NCI-H526 (cell line): ENCODE measurements around the gene SELENOI.
"Not testable (repeated sequence)": the region's sequence is repeated elsewhere in the genome, so short reads cannot be mapped to it uniquely, and the experiment has no call there.

ENCODE experiments used
- DNase-seq, 2 experiments: peaks; one replicate each; lab custom pipeline; 2025; lab: John Stamatoyannopoulos, UW

The SELENOI gene

GRCh38 chr2:26359886-26360473 is 14.0 kb downstream of the SELENOI start:
- no peak for DNase-seq

GRCh38 chr2:26363323-26363722 is 17.4 kb downstream of the SELENOI start:
- no peak for DNase-seq

DNA sequence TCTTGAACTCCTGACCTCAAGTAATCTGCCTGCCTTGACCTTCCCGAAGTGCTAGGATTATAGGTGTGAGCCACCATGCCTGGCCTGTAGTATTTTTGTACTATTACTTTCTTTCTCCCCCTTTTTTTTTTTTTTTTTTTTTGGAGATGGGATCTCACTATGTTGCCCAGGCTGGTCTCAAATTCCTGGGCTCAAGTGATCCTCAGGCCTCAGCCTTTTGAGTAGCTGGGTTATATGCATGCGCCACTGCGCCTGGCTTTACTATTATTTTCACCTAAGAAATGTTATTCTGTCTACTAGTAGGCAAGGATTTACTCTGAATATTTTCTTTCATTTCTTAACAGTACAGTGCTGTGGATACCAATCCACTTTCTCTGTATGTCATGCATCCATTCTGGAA is 18.0 kb downstream of the SELENOI start:
- no peak for DNase-seq

- DNase-seq, result no peak
These were observed 18.7 kb downstream of the SELENOI start for GRCh38 chr2:26364669-26365068.

- no peak for DNase-seq
These were observed 21.0 kb downstream of the SELENOI start for GRCh38 chr2:26366957-26367356.

- not testable (repeated sequence) for DNase-seq
These were observed 23.7 kb downstream of the SELENOI start for GRCh38 chr2:26369664-26370063.

DNA sequence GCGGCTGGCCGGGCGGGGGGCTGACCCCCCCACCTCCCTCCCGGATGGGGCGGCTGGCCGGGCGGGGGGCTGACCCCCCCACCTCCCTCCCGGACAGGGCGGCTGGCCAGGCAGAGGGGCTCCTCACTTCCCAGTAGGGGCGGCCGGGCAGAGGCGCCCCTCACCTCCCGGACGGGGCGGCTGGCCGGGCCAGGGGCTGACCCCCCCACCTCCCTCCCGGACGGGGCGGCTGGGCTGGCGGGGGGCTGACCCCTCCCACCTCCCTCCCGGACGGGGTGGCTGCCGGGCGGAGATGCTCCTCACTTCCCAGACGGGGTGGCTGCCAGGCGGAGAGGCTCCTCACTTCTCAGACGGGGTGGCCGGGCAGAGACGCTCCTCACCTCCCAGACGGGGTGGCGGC is 25.0 kb downstream of the SELENOI start:
- not testable (repeated sequence) for DNase-seq

DNA sequence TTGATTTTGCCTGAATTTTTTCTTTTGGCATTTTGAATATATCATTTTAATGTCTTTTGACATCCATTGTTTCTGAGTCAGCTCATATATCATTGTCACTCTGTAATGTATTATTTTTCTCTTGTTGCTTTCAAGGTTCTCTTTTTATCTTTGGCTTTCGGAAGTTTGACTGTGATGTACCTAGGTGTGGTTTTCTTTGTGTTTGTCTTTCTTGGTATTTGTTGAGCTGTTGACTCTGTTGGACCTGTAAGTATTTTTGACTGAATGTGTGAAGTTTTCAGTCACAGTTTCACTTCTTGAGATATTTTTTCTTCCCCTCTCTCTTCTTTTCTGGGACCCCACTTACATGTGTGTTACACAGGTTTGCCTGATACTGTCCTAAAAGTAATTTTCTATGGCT is 30.9 kb downstream of the SELENOI start:
- no peak for DNase-seq

DNA sequence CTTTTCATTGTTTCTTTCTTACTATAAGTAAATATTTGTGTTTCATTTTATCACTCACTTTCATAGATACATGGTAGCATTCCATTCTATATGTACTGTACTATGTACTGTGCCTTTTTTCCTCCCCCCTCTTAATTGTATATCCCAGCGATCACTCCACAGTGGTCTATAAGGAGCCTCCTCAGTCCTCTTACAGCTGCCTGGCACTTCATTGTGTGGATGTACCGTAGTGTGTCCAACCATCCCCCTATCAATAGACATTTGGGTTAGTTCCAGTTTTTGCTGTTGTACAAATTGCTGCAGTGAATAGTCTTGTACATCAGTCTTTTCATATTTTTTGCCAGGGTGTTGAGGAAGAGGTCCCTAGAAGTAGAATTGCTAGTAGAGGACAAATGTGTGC is 34.3 kb downstream of the SELENOI start:
- no peak for DNase-seq

DNA sequence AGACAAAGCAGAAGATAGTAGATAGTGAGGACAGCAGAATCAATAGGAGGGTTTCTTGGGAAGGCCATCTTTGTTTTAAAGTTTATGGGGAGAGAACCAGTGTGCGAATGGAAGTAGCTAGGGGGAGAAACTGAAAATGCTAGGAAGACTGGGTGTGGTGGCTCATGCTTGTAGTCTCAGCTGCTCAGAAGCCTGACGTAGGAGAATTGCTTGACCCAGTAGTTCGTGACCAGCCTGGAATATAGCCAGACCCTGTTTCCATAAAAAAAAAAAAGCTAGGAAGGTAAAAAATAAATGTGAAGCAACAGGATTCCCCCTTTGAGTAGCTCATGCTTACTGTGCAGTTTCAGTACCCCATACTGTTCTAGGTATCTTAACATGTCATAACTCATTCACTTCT is 36.6 kb downstream of the SELENOI start:
- DNase-seq, result no peak

GRCh38 chr2:26384183-26384582 is 38.2 kb downstream of the SELENOI start:
- DNase-seq, result no peak

DNA sequence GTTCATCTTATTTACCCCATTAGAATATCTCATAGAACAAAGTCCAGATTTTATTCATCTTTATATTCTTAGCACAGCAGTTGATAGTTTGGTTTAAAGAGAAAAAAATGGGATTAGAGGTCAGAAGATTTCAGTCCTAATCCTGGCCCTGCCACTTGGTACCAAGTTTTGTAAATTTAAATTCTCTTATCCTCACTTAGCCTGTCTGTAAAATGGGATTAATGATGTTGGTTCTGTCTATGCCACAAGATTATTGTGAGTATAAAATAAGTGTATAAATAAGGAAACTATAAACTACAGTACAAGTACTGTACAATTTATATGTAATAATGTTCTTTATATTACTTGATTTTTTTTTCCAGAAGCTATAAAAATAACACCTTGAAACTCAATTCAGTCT is 38.7 kb downstream of the SELENOI start:
- DNase-seq, result no peak

DNA sequence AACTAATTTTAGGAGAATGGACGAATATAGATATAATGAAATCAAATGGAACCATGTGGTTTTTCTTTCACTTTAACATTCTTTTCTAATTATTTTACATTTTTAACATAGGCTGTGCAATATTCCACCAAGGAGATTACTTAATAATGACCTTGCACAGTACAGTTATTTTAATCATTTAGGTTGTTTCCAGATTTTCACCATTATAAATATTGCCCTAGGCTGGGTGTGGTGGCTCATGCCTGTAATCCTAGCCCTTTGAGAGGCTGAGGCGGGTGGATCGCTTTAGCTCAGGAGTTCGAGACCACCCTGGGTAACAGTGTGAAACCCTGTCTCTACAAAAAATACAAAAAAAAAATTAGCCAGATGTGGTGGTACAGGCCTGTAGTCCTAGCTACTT is 41.2 kb downstream of the SELENOI start:
- DNase-seq, result no peak

- no peak for DNase-seq
These were observed 48.8 kb downstream of the SELENOI start for GRCh38 chr2:26394694-26395093.

GRCh38 chr2:26395394-26395793 is 49.5 kb downstream of the SELENOI start:
- no peak for DNase-seq

DNA sequence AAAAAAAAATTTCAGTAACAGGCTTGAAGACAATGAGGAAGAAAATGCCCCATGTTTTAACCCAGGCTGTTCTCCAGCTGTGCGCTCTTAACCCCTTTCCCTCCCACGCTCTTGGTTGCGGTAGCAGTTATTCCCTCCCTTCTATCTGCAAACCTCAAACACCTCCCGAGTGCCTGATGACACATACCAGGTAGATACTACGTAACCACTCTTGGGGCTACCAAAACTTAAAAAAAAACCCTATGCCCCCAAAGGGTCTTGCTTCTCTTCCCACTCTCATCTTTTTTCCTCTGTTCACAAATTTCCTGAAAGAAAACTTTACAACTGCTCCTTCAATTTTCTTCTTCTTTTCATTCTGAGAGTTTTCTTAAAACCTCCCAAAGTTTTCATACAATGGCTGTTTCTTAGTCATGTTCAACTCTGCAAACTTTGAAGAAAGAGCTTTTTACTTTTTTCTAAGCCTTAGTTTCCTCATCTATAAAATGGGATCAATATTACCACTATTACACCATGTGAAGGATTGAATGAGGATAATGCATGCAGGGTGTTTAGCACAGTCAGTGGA is 50.9 kb downstream of the SELENOI start:
- no peak for DNase-seq

DNA sequence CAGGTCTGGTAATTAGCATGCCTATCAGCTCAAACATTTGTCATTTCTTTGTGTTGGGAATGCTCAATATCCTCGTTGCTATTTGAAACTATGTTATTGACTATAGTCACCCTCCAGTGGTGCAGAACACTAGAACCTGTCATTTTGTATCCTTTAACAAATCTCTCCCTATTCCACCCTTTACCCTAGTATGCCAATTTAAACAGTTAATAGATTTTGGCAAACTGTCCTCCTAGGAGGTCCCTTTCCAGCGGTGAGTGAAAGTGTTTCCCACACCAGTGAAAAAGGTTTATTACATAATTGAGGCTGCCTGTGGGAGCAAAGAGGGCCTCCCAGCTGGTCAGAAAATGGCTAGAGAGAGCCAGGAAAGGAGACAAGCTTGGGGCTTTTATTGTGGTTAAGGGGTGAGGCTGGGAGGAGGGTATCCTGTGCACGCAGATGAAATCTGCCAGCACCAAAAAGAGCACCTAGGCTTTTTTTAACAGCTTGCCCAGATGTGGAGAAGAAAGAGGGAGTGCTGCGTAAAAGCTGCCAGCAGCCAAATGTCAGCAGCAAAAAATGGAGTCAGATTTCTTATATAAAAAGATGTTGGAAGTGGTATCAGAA is 53.9 kb downstream of the SELENOI start:
- no peak for DNase-seq

- no peak for DNase-seq
These were observed 54.8 kb downstream of the SELENOI start for GRCh38 chr2:26400723-26401122.

DNA sequence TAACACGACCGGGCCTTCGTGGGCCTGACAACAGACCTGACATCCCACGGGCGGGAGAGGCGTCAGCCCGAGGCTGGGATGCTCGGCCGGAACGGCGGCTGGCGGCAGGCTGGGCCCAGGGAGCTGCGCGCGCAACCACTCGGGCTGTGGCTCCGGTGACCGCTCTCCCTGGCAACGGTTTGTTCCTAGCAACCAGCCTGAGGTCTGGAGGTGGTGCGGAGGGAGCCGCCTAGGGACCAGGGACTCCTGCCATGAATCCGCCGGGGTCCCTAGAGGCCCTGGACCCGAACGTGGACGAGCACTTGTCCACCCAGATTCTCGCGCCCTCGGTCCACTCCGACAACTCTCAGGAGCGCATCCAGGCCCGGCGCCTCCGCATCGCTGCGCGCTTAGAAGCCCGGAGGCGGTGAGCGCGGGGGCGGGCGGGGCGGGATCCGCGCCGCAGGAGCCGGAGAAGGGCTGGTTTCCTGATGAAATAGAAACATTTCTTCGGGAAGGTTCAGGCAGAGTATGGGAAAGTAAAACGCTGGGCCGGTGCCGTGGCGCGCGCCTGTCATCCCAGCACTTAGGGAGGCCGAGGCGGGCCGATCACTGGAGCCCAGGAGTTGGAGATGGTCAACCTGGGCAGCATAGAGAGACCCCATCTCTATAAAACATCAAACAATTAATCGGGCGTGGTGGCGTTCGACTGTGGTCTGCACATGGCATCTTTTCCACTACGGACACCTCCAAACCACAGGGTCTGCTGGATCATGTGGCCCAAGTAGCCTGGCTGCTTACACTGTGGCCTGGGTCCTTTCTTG is 56.0 kb downstream of the SELENOI start, which contains the start of gene DRC1:
Gene DRC1, plus strand, starts transcription at position 182 of the 803 bp plus-strand sequence. Its CDS starts 70 bp downstream, at position 252.
- peak; percentile 74 to 92 for DNase-seq

DNA sequence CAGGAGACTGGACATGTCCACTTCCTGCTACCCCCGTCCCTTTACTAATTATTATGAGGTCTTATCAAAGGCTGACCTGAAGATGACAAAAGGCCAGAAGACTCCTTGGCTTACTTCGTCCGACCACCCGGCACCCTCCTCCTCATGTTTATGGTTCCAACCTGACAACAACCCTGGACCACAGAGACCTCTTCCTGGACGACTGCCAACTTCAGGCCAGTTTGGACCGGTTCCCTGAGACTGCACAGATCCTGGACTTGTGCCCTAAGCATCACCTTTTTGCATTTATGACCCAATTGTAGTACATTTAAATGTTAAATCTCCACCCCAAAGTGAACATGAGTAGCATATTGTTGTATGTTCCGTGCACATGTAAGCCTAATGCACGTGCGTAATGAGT is 61.6 kb downstream of the SELENOI start:
- no peak for DNase-seq

DNA sequence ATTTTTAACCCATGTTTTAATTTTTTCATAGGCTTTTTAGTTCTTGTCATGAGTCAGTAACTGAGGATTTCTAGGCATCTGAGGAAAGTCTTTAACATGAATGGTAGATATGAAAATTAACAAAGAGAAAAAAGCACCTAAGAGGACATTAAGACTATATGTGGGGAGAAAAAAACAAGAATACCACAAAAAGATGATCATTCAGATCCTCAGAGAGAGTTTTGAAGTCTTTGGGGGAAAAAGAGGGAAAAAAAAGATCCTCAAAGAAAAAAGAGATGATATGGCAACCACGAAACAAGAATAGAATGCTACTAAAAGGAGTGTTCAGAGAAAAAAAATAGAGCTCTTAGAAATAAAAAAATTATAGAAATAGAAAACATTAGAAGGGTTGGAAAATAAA is 63.8 kb downstream of the SELENOI start:
- no peak for DNase-seq

GRCh38 chr2:26410764-26411243 is 64.9 kb downstream of the SELENOI start:
- no peak for DNase-seq

- no peak for DNase-seq
These were observed 65.5 kb downstream of the SELENOI start for GRCh38 chr2:26411419-26411818.
